AG04449 (cell line): Measurements from ENCODE around the gene HJURP.

Experiments used
- CTCF ChIA-PET: fragments of 350-600 bp; formaldehyde crosslinking; extraction: SDS; loops from one replicate; lab custom pipeline; 2021; ENCODE audit warnings: antibody characterized with exemption; lab: Yijun Ruan, JAX
- POLR2A ChIA-PET: fragments of 400-600, 350-600 bp; formaldehyde crosslinking; extraction: SDS; loops from one replicate; lab custom pipeline; 2020; ENCODE audit warnings: antibody characterized with exemption, inconsistent platforms; lab: Yijun Ruan, JAX
- DNase-seq: peaks from one replicate; pipeline ENCODE4 v3.0.0-alpha.2; 2010; ENCODE audit warnings: low read depth, low spot score
- H3K4me3 ChIP-seq: 2 replicates; pipeline ENCODE4 v1.5.1; 2011; ENCODE audit warnings: low read depth, mild to moderate bottlenecking, control low read depth, low read length
- TF ChIP-seq, protein P1 (sequence below): IDR thresholded peaks from one replicate; pipeline ENCODE4 v1.5.1; 2011; ENCODE audit warnings: mild to moderate bottlenecking, moderate library complexity, low read length, control low read depth, inconsistent platforms; ENCODE audit not compliant: insufficient read depth; ENCODE audit errors: missing control alignments

HJURP gene

DNA sequence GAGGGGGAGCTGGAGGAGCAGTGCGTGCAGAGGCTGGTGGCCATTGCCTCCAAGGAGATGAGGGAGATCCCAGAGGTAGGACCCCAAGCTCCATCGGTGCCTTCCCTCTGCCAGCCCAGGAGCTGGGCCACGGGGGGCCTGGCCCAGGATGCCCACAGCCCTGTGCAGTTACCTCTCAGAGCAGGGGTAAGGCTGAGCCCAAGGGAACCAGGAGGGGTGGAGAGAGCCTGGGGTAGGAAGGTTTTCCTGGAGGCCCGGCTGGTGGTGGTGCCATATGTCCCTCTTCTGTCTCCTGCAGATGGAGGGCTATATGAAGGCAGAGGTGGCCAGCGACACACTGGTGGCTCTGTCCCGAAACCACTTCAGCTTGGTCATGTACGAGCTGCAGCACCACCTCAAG, 64.8 kb downstream of the HJURP start:
- no peak for DNase-seq
- TF ChIP-seq, protein P1, sequence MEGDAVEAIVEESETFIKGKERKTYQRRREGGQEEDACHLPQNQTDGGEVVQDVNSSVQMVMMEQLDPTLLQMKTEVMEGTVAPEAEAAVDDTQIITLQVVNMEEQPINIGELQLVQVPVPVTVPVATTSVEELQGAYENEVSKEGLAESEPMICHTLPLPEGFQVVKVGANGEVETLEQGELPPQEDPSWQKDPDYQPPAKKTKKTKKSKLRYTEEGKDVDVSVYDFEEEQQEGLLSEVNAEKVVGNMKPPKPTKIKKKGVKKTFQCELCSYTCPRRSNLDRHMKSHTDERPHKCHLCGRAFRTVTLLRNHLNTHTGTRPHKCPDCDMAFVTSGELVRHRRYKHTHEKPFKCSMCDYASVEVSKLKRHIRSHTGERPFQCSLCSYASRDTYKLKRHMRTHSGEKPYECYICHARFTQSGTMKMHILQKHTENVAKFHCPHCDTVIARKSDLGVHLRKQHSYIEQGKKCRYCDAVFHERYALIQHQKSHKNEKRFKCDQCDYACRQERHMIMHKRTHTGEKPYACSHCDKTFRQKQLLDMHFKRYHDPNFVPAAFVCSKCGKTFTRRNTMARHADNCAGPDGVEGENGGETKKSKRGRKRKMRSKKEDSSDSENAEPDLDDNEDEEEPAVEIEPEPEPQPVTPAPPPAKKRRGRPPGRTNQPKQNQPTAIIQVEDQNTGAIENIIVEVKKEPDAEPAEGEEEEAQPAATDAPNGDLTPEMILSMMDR = no peak
- CTCF ChIA-PET = no interaction called here
- H3K4me3 ChIP-seq = no peak overlapping the region
- POLR2A ChIA-PET = no interaction called here
